K562 (cell line): ENCODE measurements around the gene ARMC2. TPM values are rescaled to one million over a fixed set of nuclear protein-coding genes. Genes with fewer than 3 reads are reported as not detected.

Experiments
- BCL6 ChIP-seq: fragments of 250-450 bp; sonication (Bioruptor Pico); IDR thresholded peaks from 2 replicates; pipeline ENCODE4 v1.4.0; 2020
- IRF2 ChIP-seq: sonication (generic); formaldehyde crosslinking; IDR thresholded peaks from 2 replicates; pipeline ENCODE4 v1.8.1; 2022; ENCODE audit warnings: mild to moderate bottlenecking, missing genetic modification reagents
- KLF10 ChIP-seq: fragments of 250-450 bp; sonication (Bioruptor Pico); IDR thresholded peaks from 2 replicates; pipeline ENCODE4 v1.6.1; 2021; ENCODE audit warnings: matching md5 sums
- MGA ChIP-seq: fragments of 450-650 bp; IDR thresholded peaks from 2 replicates; pipeline ENCODE4 v1.6.1; 2016; ENCODE audit warnings: mild to moderate bottlenecking, moderate library complexity
- SMAD2 ChIP-seq: fragments of 150-350 bp; IDR thresholded peaks from 2 replicates; pipeline ENCODE4 v1.6.1; 2014; ENCODE audit warnings: low read depth, mild to moderate bottlenecking, low read length
- SMARCE1 ChIP-seq: fragments of 450-650 bp; IDR thresholded peaks from 2 replicates; pipeline ENCODE4 v1.7.1; 2016; ENCODE audit warnings: mild to moderate bottlenecking
- TCF3 ChIP-seq: sonication (generic); formaldehyde crosslinking; IDR thresholded peaks from 2 replicates; pipeline ENCODE4 v1.4.0; 2020; ENCODE audit warnings: mild to moderate bottlenecking, missing genetic modification reagents
- WHSC1 ChIP-seq: IDR thresholded peaks from one replicate; pipeline ENCODE4 v1.6.1; 2012; ENCODE audit warnings: low read length, control low read depth, inconsistent platforms
- polyA plus RNA-seq, 8 experiments: library from polyadenylated mRNA; depleted of rRNA in 4 of 8; stranded (reverse) in 5 of 8; unstranded in 3 of 8; fragments of >200 nt; fragmentation: Nextera tagmentation in 2 of 8; fragmentation: Illumina TruSeq in 1 of 8; extraction: Ambion mirVana in 2 of 8; extraction: Trizol in 1 of 8; gene quantifications; 2 replicates each; pipeline versions ENCODE4 v1.2.1 to v1.2.3, GENCODE V29; 2011 to 2014; ENCODE audit warnings: inconsistent platforms in 1 of 8, missing spikeins in 1 of 8
- total RNA-seq, 7 experiments: library from RNA; depleted of rRNA in 6 of 7; stranded (reverse); fragments of >200 nt in 6 of 7; fragmentation: Illumina TruSeq in 2 of 7; extraction: Trizol in 2 of 7; gene quantifications; 2 replicates each; pipeline versions ENCODE4 v1.2.1 to v1.2.3, GENCODE V29; 2011 to 2021; ENCODE audit warnings: low replicate concordance in 1 of 7

Gene ARMC2
- total and polyA plus RNA-seq, 9 of the 15 experiments (the other 6 are each of a cell fraction or from before 2014, with no cell fraction given) = 0.14 to 3.0 (median 0.82) TPM

GRCh38 chr6:108946695-108947094 lies 98.5 kb downstream of the ARMC2 start (continued):
- TF ChIP-seq MGA (no peak), SMARCE1 (no peak), SMAD2 (no peak), KLF10 (CRISPR knock-in tag) (no peak), IRF2 (CRISPR knock-in tag) (no peak), TCF3 (CRISPR knock-in tag) (no peak), BCL6 (CRISPR knock-in tag) (no peak), WHSC1 (no peak)
